PC-9 (cell line): ENCODE results near the gene KL. TPM values are rescaled to one million over a fixed set of nuclear protein-coding genes. Genes with fewer than 3 reads are reported as not detected.

Source experiments
- BruUV-seq: library from RNA; stranded (reverse); fragments of 400-500 nt; replicated peaks from 2 replicates; lab custom pipeline; 2021; lab: Mats Ljungman, UMichigan
- CTCF ChIA-PET: fragments of 300-600 bp; sonication (Branson Sonifier 250); formaldehyde crosslinking; loops from one replicate; lab custom pipeline; 2022; ENCODE audit warnings: antibody characterized with exemption; lab: Charles Lee
- POLR2A ChIA-PET: fragments of 300-600 bp; sonication (Branson Sonifier 250); formaldehyde crosslinking; loops from one replicate; lab custom pipeline; 2022; ENCODE audit warnings: antibody characterized with exemption; ENCODE audit not compliant: unreplicated experiment; lab: Charles Lee
- DNase-seq, 2 experiments: peaks; one replicate each; pipeline versions ENCODE4 v3.0.0 to v3.0.0-alpha.2; 2015 to 2022; ENCODE audit warnings: mixed read lengths in 1 of 2
- H2AFZ ChIP-seq: fragments of 200-600 bp; sonication (generic); 2 replicates; pipeline ENCODE4 v1.8.1; 2017; ENCODE audit warnings: antibody characterized with exemption
- H3F3A ChIP-seq: fragments of 200-600 bp; sonication (generic); 2 replicates; pipeline ENCODE4 v1.8.1; 2017; ENCODE audit warnings: antibody characterized with exemption, mild to moderate bottlenecking, low read depth; ENCODE audit not compliant: insufficient read depth
- H3K27ac ChIP-seq: fragments of 200-600 bp; sonication (generic); 2 replicates; pipeline ENCODE4 v1.6.1; 2016; ENCODE audit warnings: mixed run types
- H3K27me3 ChIP-seq: fragments of 200-600 bp; sonication (generic); 2 replicates; pipeline ENCODE4 v1.6.1; 2016; ENCODE audit warnings: low read depth, mixed run types; ENCODE audit not compliant: insufficient read depth
- H3K36me3 ChIP-seq: fragments of 200-600 bp; sonication (generic); 2 replicates; pipeline ENCODE4 v1.6.1; 2016; ENCODE audit warnings: low read depth, mixed run types
- H3K4me1 ChIP-seq: fragments of 200-600 bp; sonication (generic); replicated peaks from 2 replicates; pipeline ENCODE4 v1.6.1; 2016; ENCODE audit warnings: mixed run types; ENCODE audit not compliant: insufficient read depth
- H3K4me2 ChIP-seq: fragments of 200-600 bp; sonication (generic); 2 replicates; pipeline ENCODE4 v1.6.1; 2017; ENCODE audit warnings: mixed run types
- H3K4me3 ChIP-seq: fragments of 200-600 bp; sonication (generic); 2 replicates; pipeline ENCODE4 v1.6.1; 2016; ENCODE audit warnings: mixed run types
- H3K79me2 ChIP-seq: fragments of 200-600 bp; sonication (generic); 2 replicates; pipeline ENCODE4 v1.6.1; 2017; ENCODE audit warnings: low read depth, mixed run types
- H3K9me2 ChIP-seq: fragments of 200-600 bp; sonication (generic); 2 replicates; pipeline ENCODE4 v1.8.1; 2017; ENCODE audit warnings: mild to moderate bottlenecking; ENCODE audit not compliant: insufficient read depth
- H3K9me3 ChIP-seq: fragments of 200-600 bp; sonication (generic); 2 replicates; pipeline ENCODE4 v1.8.1; 2016; ENCODE audit warnings: low read depth; ENCODE audit not compliant: insufficient read depth
- H4K20me1 ChIP-seq: fragments of 200-600 bp; sonication (generic); 2 replicates; pipeline ENCODE4 v1.8.1; 2017; ENCODE audit not compliant: insufficient read depth
- EZH2 ChIP-seq: fragments of 200-600 bp; sonication (generic); IDR thresholded peaks from 2 replicates; pipeline ENCODE4 v1.8.0; 2017; ENCODE audit warnings: antibody characterized with exemption, low read depth
- intact Hi-C: fragments of 100-400 bp; cut with micrococcal nuclease; formaldehyde crosslinking; loops from one replicate; pipeline ENCODE4 v1.10.0; 2022; ENCODE audit not compliant: unreplicated experiment
- total RNA-seq: library from RNA; stranded (reverse); gene quantifications from 2 replicates; pipeline ENCODE4 v1.2.3, GENCODE V29; 2021
- TF ChIP-seq, protein P1 (sequence below): fragments of 200-600 bp; sonication (generic); conservative IDR thresholded peaks from 2 replicates; pipeline ENCODE4 v1.6.1; 2017; ENCODE audit warnings: mixed run types, antibody characterized with exemption, mild to moderate bottlenecking, moderate library complexity

The KL gene
- total RNA-seq, 1 experiment from 2014 or later: 1.4 TPM

DNA sequence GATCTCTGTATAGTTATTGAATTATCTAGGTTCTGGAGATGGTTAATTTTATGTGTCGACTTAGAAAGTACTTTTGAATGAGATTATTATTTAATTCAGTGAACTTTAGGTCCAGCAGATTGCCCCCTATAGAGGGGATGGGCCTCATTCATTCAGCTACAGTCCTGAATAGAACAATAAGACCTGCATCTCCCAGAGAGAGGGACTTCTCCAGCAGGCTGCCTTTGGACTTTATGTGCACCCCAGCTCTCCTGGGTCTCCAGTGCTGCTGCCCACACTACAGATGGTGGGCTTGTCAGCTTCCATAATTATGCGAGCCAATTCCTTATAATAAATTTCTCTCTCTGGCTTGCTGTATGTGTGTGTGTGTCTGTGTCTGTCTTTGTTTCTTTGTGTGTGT lies 39.3 kb upstream of the KL start:
- POLR2A ChIA-PET: no interaction called here
- no TSS peak for BruUV-seq
- DNase-seq: no peak
- intact Hi-C loops: no loop called here
- Histone ChIP-seq H3K9me2 (no peaks in the 10 kb centered on the region), H3K27ac (no peak overlapping the region), H3K4me3 (no peak overlapping the region), H3K36me3 (no peaks in the 10 kb centered on the region), H3K9me3 (no peaks in the 10 kb centered on the region), H3K79me2 (no peaks in the 10 kb centered on the region), H3K27me3 (no peaks in the 10 kb centered on the region), H3K4me1 (no peaks in the 10 kb centered on the region), H2AFZ (no peak overlapping the region), H3K4me2 (no peak overlapping the region), H3F3A (no peaks in the 10 kb centered on the region), H4K20me1 (no peaks in the 10 kb centered on the region)
- TF ChIP-seq, protein P1, sequence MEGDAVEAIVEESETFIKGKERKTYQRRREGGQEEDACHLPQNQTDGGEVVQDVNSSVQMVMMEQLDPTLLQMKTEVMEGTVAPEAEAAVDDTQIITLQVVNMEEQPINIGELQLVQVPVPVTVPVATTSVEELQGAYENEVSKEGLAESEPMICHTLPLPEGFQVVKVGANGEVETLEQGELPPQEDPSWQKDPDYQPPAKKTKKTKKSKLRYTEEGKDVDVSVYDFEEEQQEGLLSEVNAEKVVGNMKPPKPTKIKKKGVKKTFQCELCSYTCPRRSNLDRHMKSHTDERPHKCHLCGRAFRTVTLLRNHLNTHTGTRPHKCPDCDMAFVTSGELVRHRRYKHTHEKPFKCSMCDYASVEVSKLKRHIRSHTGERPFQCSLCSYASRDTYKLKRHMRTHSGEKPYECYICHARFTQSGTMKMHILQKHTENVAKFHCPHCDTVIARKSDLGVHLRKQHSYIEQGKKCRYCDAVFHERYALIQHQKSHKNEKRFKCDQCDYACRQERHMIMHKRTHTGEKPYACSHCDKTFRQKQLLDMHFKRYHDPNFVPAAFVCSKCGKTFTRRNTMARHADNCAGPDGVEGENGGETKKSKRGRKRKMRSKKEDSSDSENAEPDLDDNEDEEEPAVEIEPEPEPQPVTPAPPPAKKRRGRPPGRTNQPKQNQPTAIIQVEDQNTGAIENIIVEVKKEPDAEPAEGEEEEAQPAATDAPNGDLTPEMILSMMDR: no peak
- no peak for TF ChIP-seq EZH2
- CTCF ChIA-PET: no interaction called here

DNA sequence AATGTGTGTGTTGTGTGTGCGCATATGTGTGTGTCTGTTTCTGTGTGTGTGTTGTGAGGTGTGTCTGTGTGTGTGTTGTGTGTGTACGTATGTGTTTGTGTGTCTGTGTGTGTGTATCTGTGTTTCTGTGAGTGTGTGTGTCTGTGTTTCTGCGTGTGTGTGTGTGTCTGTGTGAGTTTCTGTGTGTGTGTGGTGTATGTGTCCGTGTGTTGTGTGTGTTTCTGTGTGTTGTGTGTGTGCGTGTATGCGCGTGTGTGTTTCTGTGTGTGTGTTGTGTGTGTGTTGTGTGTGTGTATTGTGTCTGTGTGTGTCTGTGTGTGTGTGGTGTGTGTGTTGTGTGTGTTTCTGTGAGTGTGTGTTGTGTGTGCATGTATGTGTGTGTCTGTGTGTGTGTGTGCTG lies 38.9 kb upstream of the KL start:
- no peak for TF ChIP-seq EZH2
- Histone ChIP-seq H3K27me3 (no peaks in the 10 kb centered on the region), H3K9me3 (no peaks in the 10 kb centered on the region), H3K4me3 (no peak overlapping the region), H3K79me2 (no peaks in the 10 kb centered on the region), H2AFZ (no peak overlapping the region), H4K20me1 (no peaks in the 10 kb centered on the region), H3F3A (no peaks in the 10 kb centered on the region), H3K9me2 (no peaks in the 10 kb centered on the region), H3K4me2 (no peak overlapping the region), H3K4me1 (no peaks in the 10 kb centered on the region), H3K36me3 (no peaks in the 10 kb centered on the region), H3K27ac (no peak overlapping the region)
- no TSS peak for BruUV-seq
- CTCF ChIA-PET: no interaction called here
- no peak for DNase-seq
- intact Hi-C loops: no loop called here
- POLR2A ChIA-PET: no interaction called here

DNA sequence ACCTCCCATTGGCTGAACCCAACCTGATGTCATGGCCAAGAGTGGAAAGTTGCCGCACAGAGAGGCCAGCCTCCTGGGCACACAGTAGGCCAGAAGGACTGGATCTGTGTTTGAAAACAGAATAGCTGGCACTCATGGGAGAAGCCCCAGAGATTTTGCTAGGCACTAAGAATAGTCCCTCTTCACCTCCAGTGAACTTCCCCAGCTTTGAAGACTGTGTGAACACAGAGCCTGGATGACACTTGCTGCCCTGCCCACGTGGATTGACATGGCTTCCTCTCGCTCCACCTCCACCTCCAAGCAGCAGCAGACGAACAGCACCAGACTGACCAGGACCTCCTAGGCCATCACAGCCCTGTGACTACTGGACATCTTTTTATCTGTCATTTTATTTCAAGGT lies 37.9 kb upstream of the KL start:
- intact Hi-C loops: no loop called here
- TF ChIP-seq, protein P1: no peak
- no peak for TF ChIP-seq EZH2
- Histone ChIP-seq H3K27ac (no peak overlapping the region), H3K9me3 (no peaks in the 10 kb centered on the region), H2AFZ (no peak overlapping the region), H3K4me1 (no peaks in the 10 kb centered on the region), H3K4me2 (no peak overlapping the region), H3K27me3 (no peaks in the 10 kb centered on the region), H3K36me3 (no peaks in the 10 kb centered on the region), H3K9me2 (no peaks in the 10 kb centered on the region), H3K79me2 (no peaks in the 10 kb centered on the region), H3K4me3 (no peak overlapping the region), H4K20me1 (no peaks in the 10 kb centered on the region), H3F3A (no peaks in the 10 kb centered on the region)
- ChIA-PET POLR2A (no interaction called here), CTCF (no interaction called here)
- no peak for DNase-seq
- BruUV-seq: no TSS peak

DNA sequence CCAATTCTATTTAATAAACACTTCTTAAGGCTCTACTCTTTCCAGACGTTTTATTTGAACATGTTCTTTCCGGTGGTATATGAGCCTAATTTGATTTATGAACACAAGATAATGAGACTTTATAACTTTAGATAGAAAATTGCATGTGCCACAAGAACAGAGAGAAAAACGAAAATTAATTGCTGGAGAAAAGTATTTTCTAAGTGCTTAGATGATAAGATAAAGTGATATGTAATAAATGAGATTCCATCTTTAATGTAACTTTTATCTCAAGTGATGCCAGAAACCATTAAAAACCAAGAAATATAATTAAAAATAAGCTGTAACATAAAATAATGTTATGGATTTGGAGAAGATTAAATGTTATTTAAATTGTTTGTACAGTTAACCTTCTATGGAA lies 33.2 kb upstream of the KL start:
- intact Hi-C loops: no loop called here
- no peaks in the 10 kb centered on the region for H4K20me1 ChIP-seq
- ChIA-PET CTCF (no interaction called here), POLR2A (no interaction called here)
- H3F3A ChIP-seq: peaks cover 16% of the 10 kb centered on the region
- TF ChIP-seq, protein P1: no peak
- no peak for TF ChIP-seq EZH2
- peaks cover 15% of the 10 kb centered on the region for H3K4me1 ChIP-seq
- no peaks in the 10 kb centered on the region for H3K36me3 ChIP-seq
- H3K4me2 ChIP-seq: no peak overlapping the region
- H3K9me3 ChIP-seq: no peaks in the 10 kb centered on the region
- no peaks in the 10 kb centered on the region for H3K79me2 ChIP-seq
- no peak overlapping the region for H2AFZ ChIP-seq
- no peaks in the 10 kb centered on the region for H3K9me2 ChIP-seq
- BruUV-seq: no TSS peak
- H3K27me3 ChIP-seq: no peaks in the 10 kb centered on the region
- no peak overlapping the region for H3K27ac ChIP-seq
- DNase-seq: no peak
- H3K4me3 ChIP-seq: no peak overlapping the region
